ENCODE measurements around the gene CALN1. TPM values are rescaled to one million over a fixed set of nuclear protein-coding genes. Genes with fewer than 3 reads are reported as not detected.

The CALN1 gene
- total and polyA plus RNA-seq, 4 donors: 0.14 to 0.84 (median 0.24) TPM

- DNase-seq (ENCODE audit: low spot score): no peak
- no peak overlapping the region for H3K9ac ChIP-seq (ENCODE audit: low read depth in 1 of 2, low read length in 2 of 2)
- WGBS: 73% methylated on average over 4 of the region's 4 CpGs
These were observed 381.0 kb downstream of the CALN1 start for GRCh38 chr7:72030994-72031667.

More at GRCh38 chr7:72030994-72031667, 381.0 kb downstream of the CALN1 start:
- H3K4me1 ChIP-seq (ENCODE audit: control insufficient read depth in 4 of 4, insufficient read depth in 4 of 4, low read length in 3 of 4): no peaks in the 10 kb centered on the region
- H3K4me3 ChIP-seq (ENCODE audit: low read depth in 1 of 3, low read length in 3 of 3): no peak overlapping the region
- H3K36me3 ChIP-seq (ENCODE audit: control insufficient read depth in 4 of 4, insufficient read depth in 3 of 4, low read depth in 1 of 4, low read length in 3 of 4): no peaks in the 10 kb centered on the region
- no peaks in the 10 kb centered on the region for H3K9me3 ChIP-seq (ENCODE audit: control insufficient read depth in 4 of 4, low read length in 3 of 4)
- H3K27ac ChIP-seq (ENCODE audit: low read depth in 1 of 2, low read length in 2 of 2): no peak overlapping the region
- TF ChIP-seq FOXA2 (IDR thresholded peaks at IDR 0.05): no peak
- no peak for TF ChIP-seq JUND (IDR thresholded peaks at IDR 0.05)
- TF ChIP-seq HNF4G (IDR thresholded peaks at IDR 0.05): no peak
- TF ChIP-seq, protein P1, sequence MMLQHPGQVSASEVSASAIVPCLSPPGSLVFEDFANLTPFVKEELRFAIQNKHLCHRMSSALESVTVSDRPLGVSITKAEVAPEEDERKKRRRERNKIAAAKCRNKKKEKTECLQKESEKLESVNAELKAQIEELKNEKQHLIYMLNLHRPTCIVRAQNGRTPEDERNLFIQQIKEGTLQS (IDR thresholded peaks at IDR 0.05): no peak
- TF ChIP-seq, protein P2, sequence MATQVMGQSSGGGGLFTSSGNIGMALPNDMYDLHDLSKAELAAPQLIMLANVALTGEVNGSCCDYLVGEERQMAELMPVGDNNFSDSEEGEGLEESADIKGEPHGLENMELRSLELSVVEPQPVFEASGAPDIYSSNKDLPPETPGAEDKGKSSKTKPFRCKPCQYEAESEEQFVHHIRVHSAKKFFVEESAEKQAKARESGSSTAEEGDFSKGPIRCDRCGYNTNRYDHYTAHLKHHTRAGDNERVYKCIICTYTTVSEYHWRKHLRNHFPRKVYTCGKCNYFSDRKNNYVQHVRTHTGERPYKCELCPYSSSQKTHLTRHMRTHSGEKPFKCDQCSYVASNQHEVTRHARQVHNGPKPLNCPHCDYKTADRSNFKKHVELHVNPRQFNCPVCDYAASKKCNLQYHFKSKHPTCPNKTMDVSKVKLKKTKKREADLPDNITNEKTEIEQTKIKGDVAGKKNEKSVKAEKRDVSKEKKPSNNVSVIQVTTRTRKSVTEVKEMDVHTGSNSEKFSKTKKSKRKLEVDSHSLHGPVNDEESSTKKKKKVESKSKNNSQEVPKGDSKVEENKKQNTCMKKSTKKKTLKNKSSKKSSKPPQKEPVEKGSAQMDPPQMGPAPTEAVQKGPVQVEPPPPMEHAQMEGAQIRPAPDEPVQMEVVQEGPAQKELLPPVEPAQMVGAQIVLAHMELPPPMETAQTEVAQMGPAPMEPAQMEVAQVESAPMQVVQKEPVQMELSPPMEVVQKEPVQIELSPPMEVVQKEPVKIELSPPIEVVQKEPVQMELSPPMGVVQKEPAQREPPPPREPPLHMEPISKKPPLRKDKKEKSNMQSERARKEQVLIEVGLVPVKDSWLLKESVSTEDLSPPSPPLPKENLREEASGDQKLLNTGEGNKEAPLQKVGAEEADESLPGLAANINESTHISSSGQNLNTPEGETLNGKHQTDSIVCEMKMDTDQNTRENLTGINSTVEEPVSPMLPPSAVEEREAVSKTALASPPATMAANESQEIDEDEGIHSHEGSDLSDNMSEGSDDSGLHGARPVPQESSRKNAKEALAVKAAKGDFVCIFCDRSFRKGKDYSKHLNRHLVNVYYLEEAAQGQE (IDR thresholded peaks at IDR 0.05): no peak
- TF ChIP-seq TAF1 (conservative IDR thresholded peaks at IDR 0.05): no peak
- TF ChIP-seq SP1 (IDR thresholded peaks at IDR 0.05): no peak
- TF ChIP-seq ZBTB33 (IDR thresholded peaks at IDR 0.05): no peak
- no peak for TF ChIP-seq FOXA1 (IDR thresholded peaks at IDR 0.05)
- no peak for TF ChIP-seq GABPA (IDR thresholded peaks at IDR 0.05 in 1 of 2, conservative IDR thresholded peaks at IDR 0.05 in 1 of 2)
- TF ChIP-seq YY1 (IDR thresholded peaks at IDR 0.05): no peak
- no peak for TF ChIP-seq MAX (IDR thresholded peaks at IDR 0.05)
- no peak for TF ChIP-seq CTCF (IDR thresholded peaks at IDR 0.05; ENCODE audit: low read depth, low read length, missing input control)
- TF ChIP-seq RAD21 (IDR thresholded peaks at IDR 0.05): no peak
- no peaks in the 10 kb centered on the region for H3K27me3 ChIP-seq (ENCODE audit: control insufficient read depth in 4 of 4, insufficient read depth in 4 of 4, low read length in 3 of 4)

All from liver (tissue), 9 donors.